A549 treated with Mapracorat at 1 μM for 4 hours (cell line): ENCODE data around the gene MAGEE1. TPM values are rescaled to one million over a fixed set of nuclear protein-coding genes. Genes with fewer than 3 reads are reported as not detected.

ENCODE experiments used
- total RNA-seq: library from RNA; stranded (reverse); fragments of 200-300 nt; extraction: Qiagen RNA extraction; gene quantifications from 5 replicates; pipeline ENCODE4 v1.2.3, GENCODE V29; 2022

The MAGEE1 gene, protein sequence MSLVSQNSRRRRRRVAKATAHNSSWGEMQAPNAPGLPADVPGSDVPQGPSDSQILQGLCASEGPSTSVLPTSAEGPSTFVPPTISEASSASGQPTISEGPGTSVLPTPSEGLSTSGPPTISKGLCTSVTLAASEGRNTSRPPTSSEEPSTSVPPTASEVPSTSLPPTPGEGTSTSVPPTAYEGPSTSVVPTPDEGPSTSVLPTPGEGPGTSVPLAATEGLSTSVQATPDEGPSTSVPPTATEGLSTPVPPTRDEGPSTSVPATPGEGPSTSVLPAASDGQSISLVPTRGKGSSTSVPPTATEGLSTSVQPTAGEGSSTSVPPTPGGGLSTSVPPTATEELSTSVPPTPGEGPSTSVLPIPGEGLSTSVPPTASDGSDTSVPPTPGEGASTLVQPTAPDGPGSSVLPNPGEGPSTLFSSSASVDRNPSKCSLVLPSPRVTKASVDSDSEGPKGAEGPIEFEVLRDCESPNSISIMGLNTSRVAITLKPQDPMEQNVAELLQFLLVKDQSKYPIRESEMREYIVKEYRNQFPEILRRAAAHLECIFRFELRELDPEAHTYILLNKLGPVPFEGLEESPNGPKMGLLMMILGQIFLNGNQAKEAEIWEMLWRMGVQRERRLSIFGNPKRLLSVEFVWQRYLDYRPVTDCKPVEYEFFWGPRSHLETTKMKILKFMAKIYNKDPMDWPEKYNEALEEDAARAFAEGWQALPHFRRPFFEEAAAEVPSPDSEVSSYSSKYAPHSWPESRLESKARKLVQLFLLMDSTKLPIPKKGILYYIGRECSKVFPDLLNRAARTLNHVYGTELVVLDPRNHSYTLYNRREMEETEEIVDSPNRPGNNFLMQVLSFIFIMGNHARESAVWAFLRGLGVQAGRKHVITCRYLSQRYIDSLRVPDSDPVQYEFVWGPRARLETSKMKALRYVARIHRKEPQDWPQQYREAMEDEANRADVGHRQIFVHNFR
- 3.5 to 4.8 TPM (median 4.3 TPM) in 5 replicates for total RNA-seq

DNA sequence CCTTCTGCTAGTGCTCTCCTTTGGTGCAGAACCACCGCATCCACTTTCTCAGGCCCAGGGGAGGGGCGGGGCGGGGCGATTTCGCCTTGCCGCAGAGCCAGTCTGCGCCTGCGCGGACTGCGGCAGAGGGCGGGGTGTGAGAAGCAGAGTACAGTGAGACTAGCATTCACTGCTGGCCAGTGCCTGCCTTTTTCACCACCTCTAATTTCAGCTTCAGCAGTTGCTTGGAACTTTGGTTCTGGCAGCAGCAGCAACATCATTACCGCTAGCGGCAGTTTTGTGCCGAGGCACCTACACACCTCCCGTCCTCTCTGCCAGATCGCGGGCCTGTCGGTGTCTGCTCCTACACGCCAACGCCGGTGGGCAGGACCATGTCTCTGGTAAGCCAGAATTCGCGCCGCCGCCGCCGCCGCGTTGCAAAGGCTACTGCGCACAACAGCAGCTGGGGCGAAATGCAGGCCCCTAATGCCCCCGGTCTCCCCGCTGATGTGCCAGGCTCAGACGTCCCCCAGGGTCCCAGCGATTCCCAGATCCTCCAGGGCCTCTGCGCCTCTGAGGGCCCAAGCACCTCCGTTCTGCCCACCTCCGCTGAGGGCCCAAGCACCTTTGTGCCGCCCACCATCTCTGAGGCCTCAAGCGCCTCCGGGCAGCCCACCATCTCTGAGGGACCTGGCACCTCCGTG is at the start of gene MAGEE1:
TSS of gene MAGEE1 (plus strand) at position 151 of the 683 bp plus-strand sequence. CDS start at position 372, 221 bp downstream.

